BE2C (cell line): Measurements from ENCODE around the gene CDH11.

ENCODE experiments used
- DNase-seq: peaks from one replicate; pipeline ENCODE4 v3.0.0-alpha.2; 2020
- H3K27me3 ChIP-seq: fragments of 250-450 bp; sonication (Bioruptor Pico); 2 replicates; pipeline ENCODE4 v1.5.1; 2020; ENCODE audit warnings: mild to moderate bottlenecking
- H3K36me3 ChIP-seq: fragments of 250-450 bp; sonication (Bioruptor Pico); 2 replicates; pipeline ENCODE4 v1.5.1; 2020; ENCODE audit warnings: mild to moderate bottlenecking
- H3K4me1 ChIP-seq: fragments of 250-450 bp; sonication (Bioruptor Pico); 2 replicates; pipeline ENCODE4 v1.5.1; 2020
- H3K4me3 ChIP-seq: 2 replicates; pipeline ENCODE4 v1.5.1; 2011; ENCODE audit warnings: low read depth, low read length
- H3K9me3 ChIP-seq: fragments of 250-450 bp; sonication (Bioruptor Pico); 2 replicates; pipeline ENCODE4 v1.5.1; 2020
- CTCF ChIP-seq: IDR thresholded peaks from 2 replicates; pipeline ENCODE4 v1.5.1; 2012; ENCODE audit warnings: mild to moderate bottlenecking, low read depth, low read length

CDH11 gene

GRCh38 chr16:64977206-64977920 lies 144.5 kb downstream of the CDH11 start:
- no peaks in the 10 kb centered on the region for H3K36me3 ChIP-seq
- no peaks in the 10 kb centered on the region for H3K9me3 ChIP-seq
- no peak for TF ChIP-seq CTCF
- no peak for DNase-seq
- H3K4me3 ChIP-seq, result no peak overlapping the region
- no peaks in the 10 kb centered on the region for H3K27me3 ChIP-seq
- H3K4me1 ChIP-seq, result no peaks in the 10 kb centered on the region

GRCh38 chr16:64975821-64976220 lies 146.0 kb downstream of the CDH11 start:
- Histone ChIP-seq H3K9me3 (no peaks in the 10 kb centered on the region), H3K36me3 (no peaks in the 10 kb centered on the region), H3K27me3 (no peaks in the 10 kb centered on the region), H3K4me1 (0 out of 2 replicates have a peak, but pooled peaks cover 2% of the 10 kb centered on the region), H3K4me3 (no peak overlapping the region)
- DNase-seq, result no peak
- no peak for TF ChIP-seq CTCF

- no peak for TF ChIP-seq CTCF
- Histone ChIP-seq H3K9me3 (no peaks in the 10 kb centered on the region), H3K36me3 (no peaks in the 10 kb centered on the region), H3K4me1 (0 out of 2 replicates have a peak, but pooled peaks cover 8% of the 10 kb centered on the region), H3K4me3 (no peak overlapping the region), H3K27me3 (no peaks in the 10 kb centered on the region)
- DNase-seq, result no peak
Observed at GRCh38 chr16:64974381-64974780, 147.5 kb downstream of the CDH11 start.

GRCh38 chr16:64973171-64973570 lies 148.7 kb downstream of the CDH11 start:
- no peaks in the 10 kb centered on the region for H3K27me3 ChIP-seq
- no peak for DNase-seq
- no peak overlapping the region for H3K4me3 ChIP-seq
- H3K4me1 ChIP-seq, result 0 out of 2 replicates have a peak, but pooled peaks cover 8% of the 10 kb centered on the region
- no peaks in the 10 kb centered on the region for H3K36me3 ChIP-seq
- no peaks in the 10 kb centered on the region for H3K9me3 ChIP-seq
- TF ChIP-seq CTCF, result no peak

- Histone ChIP-seq H3K27me3 (no peaks in the 10 kb centered on the region), H3K36me3 (no peaks in the 10 kb centered on the region), H3K9me3 (no peaks in the 10 kb centered on the region), H3K4me1 (0 out of 2 replicates have a peak, but pooled peaks cover 8% of the 10 kb centered on the region), H3K4me3 (no peak overlapping the region)
- DNase-seq, result no peak
- no peak for TF ChIP-seq CTCF
Observed at GRCh38 chr16:64971171-64971570, 150.7 kb downstream of the CDH11 start.

GRCh38 chr16:64969221-64969620 lies 152.6 kb downstream of the CDH11 start:
- TF ChIP-seq CTCF, result no peak
- no peak for DNase-seq
- no peak overlapping the region for H3K4me3 ChIP-seq
- no peaks in the 10 kb centered on the region for H3K27me3 ChIP-seq
- H3K4me1 ChIP-seq, result 0 out of 2 replicates have a peak, but pooled peaks cover 8% of the 10 kb centered on the region
- no peaks in the 10 kb centered on the region for H3K36me3 ChIP-seq
- H3K9me3 ChIP-seq, result no peaks in the 10 kb centered on the region
